BE2C (cell line): ENCODE data around the gene FBN3.
"Not testable (repeated sequence)": the region's sequence is repeated elsewhere in the genome, so short reads cannot be mapped to it uniquely, and the experiment has no call there.

Experiments used
- DNase-seq: peaks from one replicate; pipeline ENCODE4 v3.0.0-alpha.2; 2020
- H3K27me3 ChIP-seq: fragments of 250-450 bp; sonication (Bioruptor Pico); 2 replicates; pipeline ENCODE4 v1.5.1; 2020; ENCODE audit warnings: mild to moderate bottlenecking
- H3K36me3 ChIP-seq: fragments of 250-450 bp; sonication (Bioruptor Pico); 2 replicates; pipeline ENCODE4 v1.5.1; 2020; ENCODE audit warnings: mild to moderate bottlenecking
- H3K4me1 ChIP-seq: fragments of 250-450 bp; sonication (Bioruptor Pico); 2 replicates; pipeline ENCODE4 v1.5.1; 2020
- H3K4me3 ChIP-seq: 2 replicates; pipeline ENCODE4 v1.5.1; 2011; ENCODE audit warnings: low read depth, low read length
- H3K9me3 ChIP-seq: fragments of 250-450 bp; sonication (Bioruptor Pico); 2 replicates; pipeline ENCODE4 v1.5.1; 2020
- CTCF ChIP-seq: IDR thresholded peaks from 2 replicates; pipeline ENCODE4 v1.5.1; 2012; ENCODE audit warnings: mild to moderate bottlenecking, low read depth, low read length

The FBN3 gene

GRCh38 chr19:8034178-8034525, 115.2 kb downstream of the FBN3 start:
- Histone ChIP-seq H3K9me3 (no peaks in the 10 kb centered on the region; the same call in 1 of the 2 replicates), H3K4me3 (no peak overlapping the region), H3K27me3 (peaks cover 5% of the 10 kb centered on the region; the same call in 1 of the 2 replicates), H3K4me1 (no peaks in the 10 kb centered on the region), H3K36me3 (no peaks in the 10 kb centered on the region)
- DNase-seq, result no peak
- no peak for TF ChIP-seq CTCF

GRCh38 chr19:8033287-8034177, 115.9 kb downstream of the FBN3 start:
- H3K36me3 ChIP-seq, H3K9me3 ChIP-seq, H3K4me1 ChIP-seq, DNase-seq, H3K27me3 ChIP-seq, H3K4me3 ChIP-seq: not testable (repeated sequence)

- Histone ChIP-seq H3K4me3 (no peak overlapping the region), H3K27me3 (peaks cover 3% of the 10 kb centered on the region; the same call in 1 of the 2 replicates), H3K9me3 (no peaks in the 10 kb centered on the region), H3K36me3 (no peaks in the 10 kb centered on the region), H3K4me1 (no peaks in the 10 kb centered on the region)
- no peak for TF ChIP-seq CTCF
- DNase-seq, result no peak
Observed at GRCh38 chr19:8030960-8031359, 118.4 kb downstream of the FBN3 start.

- no peak for TF ChIP-seq CTCF
- H3K9me3 ChIP-seq, result no peaks in the 10 kb centered on the region
- no peak overlapping the region for H3K4me3 ChIP-seq
- H3K27me3 ChIP-seq, result 0 out of 2 replicates have a peak, but pooled peaks cover 3% of the 10 kb centered on the region
- H3K36me3 ChIP-seq, result no peaks in the 10 kb centered on the region
- no peaks in the 10 kb centered on the region for H3K4me1 ChIP-seq
- no peak for DNase-seq
Observed at GRCh38 chr19:8028951-8029491, 120.4 kb downstream of the FBN3 start.

GRCh38 chr19:8025316-8025715, 124.1 kb downstream of the FBN3 start:
- TF ChIP-seq CTCF, result no peak
- Histone ChIP-seq H3K9me3 (no peaks in the 10 kb centered on the region), H3K4me3 (no peak overlapping the region), H3K36me3 (no peaks in the 10 kb centered on the region), H3K4me1 (no peaks in the 10 kb centered on the region), H3K27me3 (no peaks in the 10 kb centered on the region)
- no peak for DNase-seq

GRCh38 chr19:8024256-8024655, 125.1 kb downstream of the FBN3 start:
- not testable (repeated sequence) for DNase-seq, H3K27me3 ChIP-seq, H3K9me3 ChIP-seq, H3K36me3 ChIP-seq, H3K4me3 ChIP-seq, H3K4me1 ChIP-seq

GRCh38 chr19:8023371-8023770, 126.0 kb downstream of the FBN3 start:
- no peak for TF ChIP-seq CTCF
- DNase-seq, result no peak
- no peak overlapping the region for H3K4me3 ChIP-seq
- H3K36me3 ChIP-seq, result no peaks in the 10 kb centered on the region
- H3K27me3 ChIP-seq, result no peaks in the 10 kb centered on the region
- no peaks in the 10 kb centered on the region for H3K4me1 ChIP-seq
- H3K9me3 ChIP-seq, result no peaks in the 10 kb centered on the region
